GM19324 (cell line): ENCODE measurements around the gene IFT88.

Experiments used
- ATAC-seq: cut with Tn5 transposase; IDR thresholded peaks from one replicate; pipeline ENCODE4 v1.9.1; 2021; ENCODE audit warnings: mild to moderate bottlenecking, moderate library complexity; ENCODE audit not compliant: unreplicated experiment, low FRiP score

The IFT88 gene

GRCh38 chr13:20566898-20567874 lies at the start of gene IFT88:
TSS of gene IFT88 (plus strand) at chr13:20567157. CDS start at chr13:20574386, 7,229 bp downstream.
- ATAC-seq, result peak; percentile 94

- ATAC-seq, result no peak
These were observed 48.3 kb upstream of the IFT88 start for GRCh38 chr13:20518660-20519100.

- no peak for ATAC-seq
These were observed 47.1 kb upstream of the IFT88 start for GRCh38 chr13:20519875-20520274.

- no peak for ATAC-seq
These were observed 45.4 kb upstream of the IFT88 start for GRCh38 chr13:20521364-20522115.

- ATAC-seq, result peak; percentile 39
These were observed 41.8 kb upstream of the IFT88 start for GRCh38 chr13:20525144-20525600.

- ATAC-seq, result peak; percentile 91
These were observed 41.1 kb upstream of the IFT88 start, which contains the start of gene CRYL1 for GRCh38 chr13:20525601-20526544. TSS of gene CRYL1 (minus strand) at chr13:20525857. CDS start at chr13:20525794, 63 bp downstream.

GRCh38 chr13:20526664-20527063 lies 40.3 kb upstream of the IFT88 start:
- ATAC-seq, result no peak

GRCh38 chr13:20528452-20528851 lies 38.5 kb upstream of the IFT88 start:
- no peak for ATAC-seq

GRCh38 chr13:20534038-20534608 lies 32.8 kb upstream of the IFT88 start:
- ATAC-seq, result no peak

GRCh38 chr13:20536992-20537391 lies 30.0 kb upstream of the IFT88 start:
- no peak for ATAC-seq

- ATAC-seq, result no peak
These were observed 22.6 kb upstream of the IFT88 start for GRCh38 chr13:20544201-20544923.

- no peak for ATAC-seq
These were observed 20.4 kb upstream of the IFT88 start for GRCh38 chr13:20546556-20546955.

GRCh38 chr13:20547479-20547908 lies 19.5 kb upstream of the IFT88 start:
- no peak for ATAC-seq

- ATAC-seq, result no peak
These were observed 16.2 kb upstream of the IFT88 start for GRCh38 chr13:20550799-20551198.

GRCh38 chr13:20553311-20553710 lies 13.6 kb upstream of the IFT88 start:
- ATAC-seq, result no peak

- ATAC-seq, result no peak
These were observed 8.0 kb upstream of the IFT88 start for GRCh38 chr13:20558982-20559381.

GRCh38 chr13:20559659-20560356 lies 7.1 kb upstream of the IFT88 start:
- no peak for ATAC-seq

GRCh38 chr13:20561741-20562140 lies 5.2 kb upstream of the IFT88 start:
- no peak for ATAC-seq
